Fibroblast of skin of back (primary cell): ENCODE data around the gene FBXW5.

ENCODE experiments used
- DNase-seq: peaks from one replicate; pipeline ENCODE4 v3.0.0-alpha.2; 2013

Gene FBXW5

GRCh38 chr9:136902259-136902821 is 42.2 kb downstream of the FBXW5 start:
- DNase-seq: no peak

DNA sequence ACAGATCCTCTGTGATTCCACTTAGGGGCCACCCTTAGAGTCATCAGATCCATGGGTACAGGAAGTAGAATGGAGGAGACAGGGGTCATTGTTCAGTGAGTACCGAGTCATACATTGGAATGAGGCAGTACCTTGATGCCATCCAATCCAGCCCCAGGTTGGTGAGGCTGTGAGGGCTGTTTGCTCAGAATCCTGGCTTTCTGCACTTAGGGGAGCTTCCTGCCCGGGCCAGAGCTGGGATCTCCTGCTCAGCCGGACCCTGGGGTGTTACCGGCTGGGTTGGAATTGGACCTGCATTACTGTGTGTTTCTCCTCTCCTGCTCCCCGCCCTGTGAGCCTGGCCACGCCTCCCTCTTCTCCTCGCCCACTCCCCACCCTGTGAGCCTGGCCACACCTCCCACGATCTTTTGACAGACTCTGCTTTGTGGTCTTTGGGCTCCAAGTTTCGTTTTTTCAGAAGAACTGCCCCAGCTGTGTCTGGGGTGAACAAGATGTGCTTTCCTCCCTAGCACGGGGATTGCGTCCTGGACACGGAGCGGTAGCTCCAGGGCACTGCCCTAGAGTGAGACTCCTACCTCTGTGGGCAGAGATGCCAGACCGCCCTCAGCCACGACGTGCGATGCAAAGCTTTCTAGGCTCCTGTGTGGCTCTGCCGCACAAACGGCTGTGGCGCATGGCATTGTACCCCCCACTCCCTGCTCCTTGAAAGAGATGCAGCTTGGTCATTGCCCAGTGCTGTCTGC is 42.9 kb downstream of the FBXW5 start:
- DNase-seq: peak; percentile 15

DNA sequence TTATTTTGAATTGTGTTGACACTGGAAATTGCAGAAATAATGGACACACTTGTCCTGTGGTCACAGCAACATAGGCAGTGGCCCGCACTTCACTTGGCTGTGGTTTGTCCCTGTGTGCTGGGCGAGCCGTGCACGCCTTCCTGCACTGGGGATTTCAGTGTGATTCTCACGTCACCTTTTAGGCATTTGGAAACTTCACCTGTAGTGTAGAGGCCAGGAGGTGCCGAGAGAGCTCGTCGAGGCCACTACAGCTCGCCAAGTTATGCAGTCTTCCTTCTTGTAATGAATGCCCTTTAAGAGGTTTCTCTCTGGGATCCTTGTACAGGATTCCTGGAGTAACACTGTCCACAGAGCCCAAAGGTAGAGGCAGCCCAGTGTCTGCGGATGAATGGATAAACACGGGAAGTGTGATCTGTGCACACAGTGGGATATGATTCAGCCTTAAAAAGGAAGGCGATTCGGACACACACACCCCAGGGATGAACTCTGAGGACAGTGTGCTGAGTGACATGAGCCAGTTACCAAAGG is 43.5 kb downstream of the FBXW5 start:
- no peak for DNase-seq

DNA sequence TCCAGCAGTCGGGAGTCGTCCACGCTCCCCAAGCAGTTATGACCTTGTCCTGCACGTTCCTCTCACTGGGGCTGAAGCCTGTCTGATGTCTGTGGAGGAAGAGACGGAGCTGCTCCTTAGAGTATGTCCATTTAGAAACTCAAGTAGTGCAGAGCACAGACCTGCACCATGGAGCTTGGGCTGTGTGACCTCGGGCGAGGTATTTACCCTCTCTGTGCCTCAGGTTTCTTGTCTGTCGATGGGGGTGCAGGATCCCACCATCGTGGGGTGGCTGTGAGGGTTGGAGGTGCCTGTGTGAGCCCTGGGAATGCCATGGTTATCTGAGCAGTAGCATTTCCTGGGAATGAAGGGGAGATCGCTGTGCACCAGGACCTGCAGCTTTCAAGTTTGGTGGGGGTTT is 44.0 kb downstream of the FBXW5 start:
- no peak for DNase-seq

- no peak for DNase-seq
Measured at GRCh38 chr9:136899196-136899595, 45.3 kb downstream of the FBXW5 start.

DNA sequence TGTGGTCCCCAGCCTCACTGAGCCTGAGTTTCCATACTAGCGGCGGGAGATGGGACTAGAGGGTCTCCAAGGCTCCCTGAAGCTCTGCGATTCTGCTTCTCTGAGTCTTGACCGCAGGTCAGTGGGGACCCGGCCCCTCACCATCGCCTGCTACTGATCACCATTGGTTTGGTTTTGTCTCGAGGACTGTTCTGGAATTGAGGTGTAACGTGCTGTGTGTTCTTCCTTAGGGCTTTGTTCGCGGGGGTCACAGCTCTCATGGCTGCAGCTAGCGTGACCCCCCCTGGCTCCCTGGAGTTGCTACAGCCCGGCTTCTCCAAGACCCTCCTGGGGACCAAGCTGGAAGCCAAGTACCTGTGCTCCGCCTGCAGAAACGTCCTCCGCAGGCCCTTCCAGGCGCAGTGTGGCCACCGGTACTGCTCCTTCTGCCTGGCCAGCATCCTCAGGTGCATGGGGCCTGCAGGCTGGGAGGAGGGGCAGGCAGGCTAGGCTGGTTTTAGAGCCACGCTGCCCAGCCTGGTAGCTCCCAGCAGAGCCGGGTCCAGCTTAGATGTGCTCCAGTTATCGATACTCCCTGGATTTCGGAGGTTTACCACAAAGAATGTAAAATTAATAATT is 45.9 kb downstream of the FBXW5 start:
- DNase-seq: no peak

DNA sequence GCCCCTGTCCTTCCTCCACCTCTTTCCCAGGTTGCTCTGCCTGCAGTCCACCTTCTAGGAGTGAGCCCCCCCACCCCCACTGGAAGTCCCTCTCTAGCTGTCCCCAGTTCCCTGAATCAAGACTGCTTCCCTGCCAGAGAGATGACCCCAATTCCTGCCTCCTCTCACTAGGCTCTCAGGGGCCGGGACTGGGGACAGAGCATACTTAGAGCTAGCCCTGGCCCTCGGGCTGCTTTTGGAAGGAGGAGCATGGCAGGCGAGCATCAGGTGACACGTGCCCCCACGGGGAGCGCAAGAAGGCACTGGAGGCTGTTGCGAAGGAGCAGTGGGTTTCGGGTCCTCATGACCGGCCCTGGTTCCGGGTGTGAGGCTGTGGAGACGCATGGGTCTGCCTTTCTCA is 48.5 kb downstream of the FBXW5 start:
- no peak for DNase-seq

GRCh38 chr9:136890661-136891060 is 53.9 kb downstream of the FBXW5 start:
- DNase-seq: no peak
